ENCODE measurements around the gene CHAMP1. TPM values are rescaled to one million over a fixed set of nuclear protein-coding genes. Genes with fewer than 3 reads are reported as not detected.

Gene CHAMP1
- polyA plus RNA-seq, 1 of the 3 experiments (the other 2 are of a cell fraction) = 28.6 TPM

GRCh38 chr13:114299604-114300305 is 14.5 kb upstream of the CHAMP1 start:
- Histone ChIP-seq H3K9me3 (no peaks in the 10 kb centered on the region), H3K4me3 (ENCODE audit: low read depth in 2 of 2, low read length in 1 of 2) (no peak overlapping the region), H3F3A (replicated peaks; ENCODE audit: insufficient read depth) (no peaks in the 10 kb centered on the region), H3K36me3 (replicated peaks in 1 of 2; ENCODE audit: control insufficient read depth in 1 of 2, insufficient read depth in 2 of 2, low read length in 1 of 2) (peaks cover 36 to 53% of the 10 kb centered on the region in 2 experiments), H3K27me3 (ENCODE audit: insufficient read depth) (no peaks in the 10 kb centered on the region), H3K4me2 (no peak overlapping the region), H3K9ac (no peak overlapping the region), H2AFZ (ENCODE audit: low read depth) (no peak overlapping the region), H4K20me1 (ENCODE audit: insufficient read depth) (no peaks in the 10 kb centered on the region), H3K27ac (ENCODE audit: low read depth in 2 of 2, low read length in 1 of 2) (no peak overlapping the region), H3K4me1 (ENCODE audit: control insufficient read depth in 1 of 2, insufficient read depth in 2 of 2, low read depth in 1 of 2, low read length in 1 of 2) (no peaks in the 10 kb centered on the region), H3K9me2 (no peaks in the 10 kb centered on the region), H3K79me2 (ENCODE audit: insufficient read depth) (0 out of 2 replicates have a peak, but pooled peaks cover 2% of the 10 kb centered on the region)
- 86% methylated on average over 11 of the region's 12 CpGs for WGBS (ENCODE audit: low lambda C conversion rate)
- POLR2A ChIA-PET = no interaction called here
- CTCF ChIA-PET = interaction anchor here (0.6 kb wide), 1 partner anchor 12 kb away, joined by 3 read pairs; no protein-coding TSS in a partner anchor
- TF ChIP-seq RXRA (IDR thresholded peaks at IDR 0.05; ENCODE audit: borderline replicate concordance, low read depth) = no peak
- TF ChIP-seq EP300 (IDR thresholded peaks at IDR 0.05; ENCODE audit: borderline replicate concordance in 1 of 2, low read depth in 1 of 2, low read length in 1 of 2) = no peak
- no peak for DNase-seq

GRCh38 chr13:114303700-114304327 is 10.5 kb upstream of the CHAMP1 start:
- no peak overlapping the region for H3K4me2 ChIP-seq
- no peak overlapping the region for H2AFZ ChIP-seq (ENCODE audit: low read depth)
- no peak for DNase-seq
- H3K36me3 ChIP-seq (replicated peaks in 1 of 2; ENCODE audit: control insufficient read depth in 1 of 2, insufficient read depth in 2 of 2, low read length in 1 of 2) = peaks cover 48 to 49% of the 10 kb centered on the region in 2 experiments
- H3K4me1 ChIP-seq (ENCODE audit: control insufficient read depth in 1 of 2, insufficient read depth in 2 of 2, low read depth in 1 of 2, low read length in 1 of 2) = no peaks in the 10 kb centered on the region
- no peak for TF ChIP-seq EZH2phosphoT487 (IDR thresholded peaks at IDR 0.05; ENCODE audit: borderline replicate concordance, low read depth)
- TF ChIP-seq NRF1 (IDR thresholded peaks at IDR 0.05; ENCODE audit: low read depth, low read length) = no peak
- TF ChIP-seq RCOR1 (IDR thresholded peaks at IDR 0.05; ENCODE audit: low read length) = no peak
- no peak for TF ChIP-seq NFIC (IDR thresholded peaks at IDR 0.05; ENCODE audit: borderline replicate concordance)
- no peaks in the 10 kb centered on the region for H4K20me1 ChIP-seq (ENCODE audit: insufficient read depth)
- no peaks in the 10 kb centered on the region for H3K27me3 ChIP-seq (ENCODE audit: insufficient read depth)
- no peaks in the 10 kb centered on the region for H3K9me2 ChIP-seq
- no peak overlapping the region for H3K4me3 ChIP-seq (ENCODE audit: low read depth in 2 of 2, low read length in 1 of 2)
- ChIA-PET POLR2A (no interaction called here), CTCF (no interaction called here)
- no peaks in the 10 kb centered on the region for H3F3A ChIP-seq (replicated peaks; ENCODE audit: insufficient read depth)
- H3K79me2 ChIP-seq (ENCODE audit: insufficient read depth) = no peaks in the 10 kb centered on the region
- no peak overlapping the region for H3K27ac ChIP-seq (ENCODE audit: low read depth in 2 of 2, low read length in 1 of 2)
- no peak overlapping the region for H3K9ac ChIP-seq
- no peaks in the 10 kb centered on the region for H3K9me3 ChIP-seq
- 93% methylated on average over 9 of the region's 11 CpGs for WGBS (ENCODE audit: low lambda C conversion rate)

GRCh38 chr13:114304346-114305034 is 9.8 kb upstream of the CHAMP1 start:
- CTCF ChIA-PET = no interaction called here
- 93% methylated on average over 13 of the region's 13 CpGs for WGBS (ENCODE audit: low lambda C conversion rate)
- H3K27me3 ChIP-seq (ENCODE audit: insufficient read depth) = no peaks in the 10 kb centered on the region
- H3K9ac ChIP-seq = no peak overlapping the region
- no peaks in the 10 kb centered on the region for H3K79me2 ChIP-seq (ENCODE audit: insufficient read depth)
- H3K4me1 ChIP-seq (ENCODE audit: control insufficient read depth in 1 of 2, insufficient read depth in 2 of 2, low read depth in 1 of 2, low read length in 1 of 2) = peaks cover 0 to under 1% of the 10 kb centered on the region in 2 experiments; a peak in 1 of 4 replicates
- H3K4me2 ChIP-seq = no peak overlapping the region
- H2AFZ ChIP-seq (ENCODE audit: low read depth) = no peak overlapping the region
- H3K27ac ChIP-seq (ENCODE audit: low read depth in 2 of 2, low read length in 1 of 2) = no peak overlapping the region
- H3K4me3 ChIP-seq (ENCODE audit: low read depth in 2 of 2, low read length in 1 of 2) = no peak overlapping the region
- no peaks in the 10 kb centered on the region for H3K9me2 ChIP-seq
- H3K36me3 ChIP-seq (replicated peaks in 1 of 2; ENCODE audit: control insufficient read depth in 1 of 2, insufficient read depth in 2 of 2, low read length in 1 of 2) = peaks cover 41 to 43% of the 10 kb centered on the region in 2 experiments
- H3F3A ChIP-seq (replicated peaks; ENCODE audit: insufficient read depth) = no peaks in the 10 kb centered on the region
- H4K20me1 ChIP-seq (ENCODE audit: insufficient read depth) = no peaks in the 10 kb centered on the region
- DNase-seq = no peak
- H3K9me3 ChIP-seq = no peaks in the 10 kb centered on the region
- POLR2A ChIA-PET = no interaction called here
- TF ChIP-seq PBX3 (IDR thresholded peaks at IDR 0.05) = no peak
- TF ChIP-seq SIN3A (IDR thresholded peaks at IDR 0.05; ENCODE audit: borderline replicate concordance, low read depth, low read length) = no peak
- TF ChIP-seq CTCF (IDR thresholded peaks at IDR 0.05) = no peak
- TF ChIP-seq EZH2phosphoT487 (IDR thresholded peaks at IDR 0.05; ENCODE audit: borderline replicate concordance, low read depth) = no peak
- no peak for TF ChIP-seq REST (IDR thresholded peaks at IDR 0.05; ENCODE audit: low read depth, low read length)
- no peak for TF ChIP-seq YY1 (IDR thresholded peaks at IDR 0.05; ENCODE audit: low read depth)
- TF ChIP-seq RFX5 (IDR thresholded peaks at IDR 0.05; ENCODE audit: low read length) = no peak
